ENCODE data around the gene DDAH1.

GRCh38 chr1:85473390-85473789 is 8.4 kb upstream of the DDAH1 start:
- TF ChIP-seq POLR2A (IDR thresholded peaks at IDR 0.05; ENCODE audit: low read length) (no peak), GATA1 (IDR thresholded peaks at IDR 0.05; ENCODE audit: low read depth, low read length) (no peak)
